ENCODE data around the gene ASXL3. TPM values are rescaled to one million over a fixed set of nuclear protein-coding genes. Genes with fewer than 3 reads are reported as not detected.

ASXL3 gene
- total and polyA plus RNA-seq, 2 donors (not counting 1 experiment from before 2014, with no cell fraction given) = 0.02 TPM; not detected in 1

DNA sequence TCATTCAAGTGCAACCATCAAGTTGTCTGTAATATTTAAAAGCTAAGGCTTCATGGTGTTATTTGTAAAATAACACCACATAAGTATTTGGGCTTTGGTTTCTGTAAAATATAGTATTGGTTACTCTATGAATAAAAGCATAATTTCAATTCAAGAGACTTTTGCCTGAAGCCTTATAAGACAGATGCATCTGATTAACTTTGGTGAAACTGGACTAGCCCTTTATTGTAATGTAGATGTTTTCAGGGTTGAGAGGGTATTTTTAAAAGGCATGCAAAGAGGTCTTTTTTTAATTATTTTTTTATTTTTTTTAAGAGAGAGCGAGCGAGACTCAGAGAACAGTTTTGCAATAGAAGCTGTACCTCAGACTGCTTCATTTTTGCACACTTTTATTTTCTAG is 66.5 kb downstream of the ASXL3 start:
- no peak overlapping the region for H3K27ac ChIP-seq (ENCODE audit: low read length in 2 of 2)
- H3K9ac ChIP-seq (ENCODE audit: low read length) = no peak overlapping the region
- no peaks in the 10 kb centered on the region for H3K27me3 ChIP-seq (replicated peaks in 1 of 4; ENCODE audit: control extremely low read depth in 1 of 4, control insufficient read depth in 3 of 4, insufficient read depth in 4 of 4, low read length in 3 of 4)
- H3K4me1 Mint-ChIP-seq = no peaks in the 10 kb centered on the region
- H4K20me1 ChIP-seq (ENCODE audit: control insufficient read depth, insufficient read depth, low read length, poor library complexity, severe bottlenecking) = no peaks in the 10 kb centered on the region
- no CpG with 5 or more reads among the region's 2 CpGs for WGBS (ENCODE audit: insufficient coverage)
- intact Hi-C loops (cut with micrococcal nuclease) = no loop called here
- no peaks in the 10 kb centered on the region for H3K36me3 ChIP-seq (replicated peaks in 1 of 2; ENCODE audit: control extremely low read depth in 1 of 2, control insufficient read depth in 1 of 2, extremely low read depth in 1 of 2, insufficient read depth in 2 of 2, low read length in 1 of 2)
- H3K27ac Mint-ChIP-seq = no peak overlapping the region
- no peaks in the 10 kb centered on the region for H3K4me1 ChIP-seq (ENCODE audit: control insufficient read depth in 2 of 2, insufficient read depth in 2 of 2, low read length in 2 of 2)
- H3K27me3 Mint-ChIP-seq = no peaks in the 10 kb centered on the region
- DNase-seq (no peak), ATAC-seq (ENCODE audit: low read depth) (no peak)
- H3K4me2 ChIP-seq (replicated peaks; ENCODE audit: low read depth, low read length, poor library complexity, severe bottlenecking) = no peak overlapping the region
- CTCF ChIA-PET = interaction anchor here (1.2 kb wide), 1 partner anchor 412 kb away, joined by 3 read pairs; no protein-coding TSS in a partner anchor
- TF ChIP-seq, protein P1, sequence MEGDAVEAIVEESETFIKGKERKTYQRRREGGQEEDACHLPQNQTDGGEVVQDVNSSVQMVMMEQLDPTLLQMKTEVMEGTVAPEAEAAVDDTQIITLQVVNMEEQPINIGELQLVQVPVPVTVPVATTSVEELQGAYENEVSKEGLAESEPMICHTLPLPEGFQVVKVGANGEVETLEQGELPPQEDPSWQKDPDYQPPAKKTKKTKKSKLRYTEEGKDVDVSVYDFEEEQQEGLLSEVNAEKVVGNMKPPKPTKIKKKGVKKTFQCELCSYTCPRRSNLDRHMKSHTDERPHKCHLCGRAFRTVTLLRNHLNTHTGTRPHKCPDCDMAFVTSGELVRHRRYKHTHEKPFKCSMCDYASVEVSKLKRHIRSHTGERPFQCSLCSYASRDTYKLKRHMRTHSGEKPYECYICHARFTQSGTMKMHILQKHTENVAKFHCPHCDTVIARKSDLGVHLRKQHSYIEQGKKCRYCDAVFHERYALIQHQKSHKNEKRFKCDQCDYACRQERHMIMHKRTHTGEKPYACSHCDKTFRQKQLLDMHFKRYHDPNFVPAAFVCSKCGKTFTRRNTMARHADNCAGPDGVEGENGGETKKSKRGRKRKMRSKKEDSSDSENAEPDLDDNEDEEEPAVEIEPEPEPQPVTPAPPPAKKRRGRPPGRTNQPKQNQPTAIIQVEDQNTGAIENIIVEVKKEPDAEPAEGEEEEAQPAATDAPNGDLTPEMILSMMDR (IDR thresholded peaks at IDR 0.05) = no peak
- TF ChIP-seq EZH2 (IDR thresholded peaks at IDR 0.05; ENCODE audit: borderline replicate concordance, insufficient read depth, low read depth, low read length, poor library complexity, severe bottlenecking) = no peak
- H3K9me3 ChIP-seq (ENCODE audit: control extremely low read depth in 1 of 3, control insufficient read depth in 2 of 3, insufficient read depth in 1 of 3, low read length in 2 of 3) = no peaks in the 10 kb centered on the region
- no peak overlapping the region for H2AFZ ChIP-seq (ENCODE audit: insufficient read depth, low read depth, low read length, poor library complexity, severe bottlenecking)
- no peaks in the 10 kb centered on the region for H3K9me3 Mint-ChIP-seq (ENCODE audit: insufficient read depth)
- H3K79me2 ChIP-seq (ENCODE audit: control insufficient read depth, insufficient read depth, low read length) = no peaks in the 10 kb centered on the region
- POLR2A ChIA-PET = no interaction called here
- H3K4me3 ChIP-seq (ENCODE audit: control extremely low read depth in 1 of 5, extremely low read depth in 1 of 5, insufficient read depth in 1 of 5, low read depth in 2 of 5, low read length in 4 of 5) = no peak overlapping the region
- no peak overlapping the region for H3K4me3 Mint-ChIP-seq

DNA sequence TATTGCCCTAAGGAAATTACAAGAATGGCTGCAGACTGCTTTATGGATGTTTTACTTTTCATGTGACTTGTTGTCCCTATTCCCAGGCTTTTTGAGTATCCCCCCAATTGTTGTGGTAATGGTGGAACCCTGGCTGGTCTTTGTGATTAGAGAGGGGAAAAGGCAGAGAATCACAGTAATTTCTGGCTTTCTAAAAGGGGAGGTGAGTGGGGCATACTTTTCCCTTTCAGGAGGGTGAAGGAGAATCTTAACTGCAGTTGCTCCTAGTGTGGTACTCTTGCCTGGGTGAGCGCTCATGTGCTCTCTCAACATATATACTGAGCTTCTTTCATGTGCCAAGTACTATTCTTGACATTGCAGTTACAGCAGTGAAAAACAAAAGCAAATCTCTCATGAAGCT is 69.3 kb downstream of the ASXL3 start:
- H3K4me2 ChIP-seq (replicated peaks; ENCODE audit: low read depth, low read length, poor library complexity, severe bottlenecking) = no peak overlapping the region
- WGBS (ENCODE audit: insufficient coverage) = no CpG with 5 or more reads among the region's 1 CpG
- no peak overlapping the region for H3K4me3 Mint-ChIP-seq
- H3K79me2 ChIP-seq (ENCODE audit: control insufficient read depth, insufficient read depth, low read length) = no peaks in the 10 kb centered on the region
- no peak overlapping the region for H2AFZ ChIP-seq (ENCODE audit: insufficient read depth, low read depth, low read length, poor library complexity, severe bottlenecking)
- no peaks in the 10 kb centered on the region for H3K9me3 Mint-ChIP-seq (ENCODE audit: insufficient read depth)
- H3K9ac ChIP-seq (ENCODE audit: low read length) = no peak overlapping the region
- ChIA-PET POLR2A (no interaction called here), CTCF (no interaction called here)
- no peaks in the 10 kb centered on the region for H3K9me3 ChIP-seq (ENCODE audit: control extremely low read depth in 1 of 3, control insufficient read depth in 2 of 3, insufficient read depth in 1 of 3, low read length in 2 of 3)
- no peak for DNase-seq
- no peak overlapping the region for H3K4me3 ChIP-seq (ENCODE audit: control extremely low read depth in 1 of 5, extremely low read depth in 1 of 5, insufficient read depth in 1 of 5, low read depth in 2 of 5, low read length in 4 of 5)
- no peak for ATAC-seq (ENCODE audit: low read depth)
- no peaks in the 10 kb centered on the region for H3K4me1 Mint-ChIP-seq
- H3K27me3 ChIP-seq (replicated peaks in 1 of 4; ENCODE audit: control extremely low read depth in 1 of 4, control insufficient read depth in 3 of 4, insufficient read depth in 4 of 4, low read length in 3 of 4) = no peaks in the 10 kb centered on the region
- no peaks in the 10 kb centered on the region for H3K4me1 ChIP-seq (ENCODE audit: control insufficient read depth in 2 of 2, insufficient read depth in 2 of 2, low read length in 2 of 2)
- no peaks in the 10 kb centered on the region for H3K36me3 ChIP-seq (replicated peaks in 1 of 2; ENCODE audit: control extremely low read depth in 1 of 2, control insufficient read depth in 1 of 2, extremely low read depth in 1 of 2, insufficient read depth in 2 of 2, low read length in 1 of 2)
- intact Hi-C loops (cut with micrococcal nuclease) = no loop called here
- no peak overlapping the region for H3K27ac ChIP-seq (ENCODE audit: low read length in 2 of 2)
- no peaks in the 10 kb centered on the region for H3K27me3 Mint-ChIP-seq
- H3K27ac Mint-ChIP-seq = no peak overlapping the region
- TF ChIP-seq, protein P1 (IDR thresholded peaks at IDR 0.05) = no peak
- TF ChIP-seq EZH2 (IDR thresholded peaks at IDR 0.05; ENCODE audit: borderline replicate concordance, insufficient read depth, low read depth, low read length, poor library complexity, severe bottlenecking) = no peak
- H4K20me1 ChIP-seq (ENCODE audit: control insufficient read depth, insufficient read depth, low read length, poor library complexity, severe bottlenecking) = no peaks in the 10 kb centered on the region
